ENCODE results near the gene MAP3K12. TPM values are rescaled to one million over a fixed set of nuclear protein-coding genes. Genes with fewer than 3 reads are reported as not detected.
A peak's percentile ranks its signal among the peaks of the same experiment; 100 is the strongest.

Gene MAP3K12
- total RNA-seq, 2 experiments from 2014 or later, result 7.2 to 13.4 TPM

DNA sequence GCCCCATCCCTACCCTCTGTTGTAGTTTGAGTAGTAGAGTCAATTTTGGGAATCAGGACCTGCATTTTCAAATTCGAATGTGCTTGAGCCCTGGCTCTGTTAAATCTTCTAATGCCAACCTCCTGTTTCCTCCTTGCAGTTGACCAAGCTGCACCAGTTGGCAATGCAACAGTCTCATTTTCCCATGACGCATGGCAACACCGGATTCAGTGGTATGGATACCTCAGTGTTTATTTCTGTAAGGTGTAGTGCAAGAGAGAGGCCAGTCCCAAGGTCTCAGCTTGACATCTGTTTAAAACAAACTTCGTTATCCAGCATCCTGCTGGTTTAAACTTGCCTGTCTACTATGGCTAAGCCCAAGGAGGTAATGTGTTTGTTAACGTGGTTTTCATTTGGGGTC is 32.2 kb downstream of the MAP3K12 start:
- H3K79me2 ChIP-seq (ENCODE audit: insufficient read depth, low read depth, low read length), result peaks cover 51% of the 10 kb centered on the region; the same call in 1 of the 2 replicates
- H3K4me3 ChIP-seq (ENCODE audit: low read depth, low read length, poor library complexity, severe bottlenecking), result no peak overlapping the region
- no peaks in the 10 kb centered on the region for H3K9me2 ChIP-seq (ENCODE audit: insufficient read depth, low read length)
- H2AFZ ChIP-seq (ENCODE audit: low read length), result no peak overlapping the region
- no peak for DNase-seq (ENCODE audit: low spot score)
- no peak overlapping the region for H3K4me2 ChIP-seq (ENCODE audit: low read length)
- peaks cover 41% of the 10 kb centered on the region for H4K20me1 ChIP-seq (ENCODE audit: insufficient read depth, low read length)
- H3K36me3 ChIP-seq (ENCODE audit: insufficient read depth, low read length), result peaks cover 99% of the 10 kb centered on the region
- H3K27ac ChIP-seq (ENCODE audit: low read depth, low read length, poor library complexity, severe bottlenecking), result no peak overlapping the region
- ChIA-PET CTCF (ENCODE audit: unreplicated experiment) (no interaction called here), POLR2A (interaction anchor here (0.6 kb wide), 1 partner anchor 159 kb away, joined by 3 read pairs; the partner anchor contains the start of gene ATF7)
- intact Hi-C loops (cut with micrococcal nuclease; ENCODE audit: unreplicated experiment), result no loop called here
- no TSS peak for BruUV-seq (replicated peaks)
- no peak for TF ChIP-seq EZH2phosphoT487 (IDR thresholded peaks at IDR 0.05; ENCODE audit: borderline replicate concordance, low read depth, low read length)
- TF ChIP-seq, protein P1, sequence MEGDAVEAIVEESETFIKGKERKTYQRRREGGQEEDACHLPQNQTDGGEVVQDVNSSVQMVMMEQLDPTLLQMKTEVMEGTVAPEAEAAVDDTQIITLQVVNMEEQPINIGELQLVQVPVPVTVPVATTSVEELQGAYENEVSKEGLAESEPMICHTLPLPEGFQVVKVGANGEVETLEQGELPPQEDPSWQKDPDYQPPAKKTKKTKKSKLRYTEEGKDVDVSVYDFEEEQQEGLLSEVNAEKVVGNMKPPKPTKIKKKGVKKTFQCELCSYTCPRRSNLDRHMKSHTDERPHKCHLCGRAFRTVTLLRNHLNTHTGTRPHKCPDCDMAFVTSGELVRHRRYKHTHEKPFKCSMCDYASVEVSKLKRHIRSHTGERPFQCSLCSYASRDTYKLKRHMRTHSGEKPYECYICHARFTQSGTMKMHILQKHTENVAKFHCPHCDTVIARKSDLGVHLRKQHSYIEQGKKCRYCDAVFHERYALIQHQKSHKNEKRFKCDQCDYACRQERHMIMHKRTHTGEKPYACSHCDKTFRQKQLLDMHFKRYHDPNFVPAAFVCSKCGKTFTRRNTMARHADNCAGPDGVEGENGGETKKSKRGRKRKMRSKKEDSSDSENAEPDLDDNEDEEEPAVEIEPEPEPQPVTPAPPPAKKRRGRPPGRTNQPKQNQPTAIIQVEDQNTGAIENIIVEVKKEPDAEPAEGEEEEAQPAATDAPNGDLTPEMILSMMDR (conservative IDR thresholded peaks at IDR 0.05; ENCODE audit: low read length), result no peak
- peaks cover 24% of the 10 kb centered on the region for H3K4me1 ChIP-seq (ENCODE audit: insufficient read depth, low read length, poor library complexity, severe bottlenecking)
- no peaks in the 10 kb centered on the region for H3K9me3 ChIP-seq (ENCODE audit: low read length)

DNA sequence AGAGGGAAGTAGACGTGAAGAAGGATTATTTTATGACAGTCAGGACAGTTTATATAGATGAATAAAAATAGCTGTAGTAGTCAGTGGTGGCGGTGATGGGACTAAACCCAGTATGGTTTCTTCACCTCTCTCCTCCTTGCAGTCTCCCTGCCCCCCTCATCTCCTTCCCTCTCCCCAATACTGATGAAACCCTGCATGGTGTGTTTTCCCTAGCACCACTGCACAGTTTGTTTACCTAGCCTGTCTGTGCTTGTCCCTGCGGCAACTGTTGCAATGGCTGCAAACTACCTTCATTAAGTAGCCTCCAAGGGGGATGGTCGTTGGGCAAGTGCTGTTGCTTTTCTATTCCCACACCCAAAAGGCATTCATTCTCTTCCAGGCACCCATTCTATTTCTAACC is 32.6 kb downstream of the MAP3K12 start:
- H3K36me3 ChIP-seq (ENCODE audit: insufficient read depth, low read length), result peaks cover 99% of the 10 kb centered on the region
- H3K79me2 ChIP-seq (ENCODE audit: insufficient read depth, low read depth, low read length), result peaks cover 51% of the 10 kb centered on the region; the same call in 1 of the 2 replicates
- intact Hi-C loops (cut with micrococcal nuclease; ENCODE audit: unreplicated experiment), result no loop called here
- no peaks in the 10 kb centered on the region for H3K9me3 ChIP-seq (ENCODE audit: low read length)
- CTCF ChIA-PET (ENCODE audit: unreplicated experiment), result no interaction called here
- no TSS peak for BruUV-seq (replicated peaks)
- H4K20me1 ChIP-seq (ENCODE audit: insufficient read depth, low read length), result peaks cover 41% of the 10 kb centered on the region
- no peak overlapping the region for H3K4me3 ChIP-seq (ENCODE audit: low read depth, low read length, poor library complexity, severe bottlenecking)
- DNase-seq (ENCODE audit: low spot score), result no peak
- peaks cover 24% of the 10 kb centered on the region for H3K4me1 ChIP-seq (ENCODE audit: insufficient read depth, low read length, poor library complexity, severe bottlenecking)
- no peak overlapping the region for H3K27ac ChIP-seq (ENCODE audit: low read depth, low read length, poor library complexity, severe bottlenecking)
- H3K9me2 ChIP-seq (ENCODE audit: insufficient read depth, low read length), result no peaks in the 10 kb centered on the region
- TF ChIP-seq, protein P1 (conservative IDR thresholded peaks at IDR 0.05; ENCODE audit: low read length), result no peak
- no peak for TF ChIP-seq EZH2phosphoT487 (IDR thresholded peaks at IDR 0.05; ENCODE audit: borderline replicate concordance, low read depth, low read length)
- H2AFZ ChIP-seq (ENCODE audit: low read length), result no peak overlapping the region
- no peak overlapping the region for H3K4me2 ChIP-seq (ENCODE audit: low read length)
- POLR2A ChIA-PET, result no interaction called here

DNA sequence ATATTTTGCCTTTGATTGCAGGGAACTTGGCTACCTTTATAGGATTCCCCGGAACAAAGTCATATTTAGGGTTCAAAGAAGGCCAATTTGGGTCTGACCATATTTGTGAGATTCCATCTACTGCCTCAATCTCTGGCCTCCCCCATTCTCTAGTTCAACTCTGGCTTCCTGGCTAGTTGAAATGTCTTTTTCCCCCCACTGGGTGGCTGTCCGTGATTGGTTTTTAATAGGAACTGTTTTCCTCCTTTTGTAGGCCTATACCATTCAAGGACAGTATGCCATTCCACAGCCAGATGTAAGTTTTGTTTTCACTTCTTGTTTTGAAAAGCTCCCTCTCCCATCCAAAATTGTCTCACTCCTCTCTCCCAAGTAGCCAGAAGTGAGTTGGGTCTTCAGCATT is 33.6 kb downstream of the MAP3K12 start:
- no peak for DNase-seq (ENCODE audit: low spot score)
- ChIA-PET CTCF (ENCODE audit: unreplicated experiment) (interaction anchor here (0.5 to 1.1 kb wide), 2 partner anchors 10 to 411 kb away, joined by 4 to 5 read pairs; no protein-coding TSS in a partner anchor), POLR2A (interaction anchor here (0.6 to 1.3 kb wide), 5 partner anchors 10 to 35 kb away, joined by 3 to 5 read pairs (median 3); partner anchors contain the start of gene TARBP2)
- Histone ChIP-seq H2AFZ (ENCODE audit: low read length) (no peak overlapping the region), H3K79me2 (ENCODE audit: insufficient read depth, low read depth, low read length) (peaks cover 57% of the 10 kb centered on the region; the same call in 1 of the 2 replicates), H3K9me3 (ENCODE audit: low read length) (no peaks in the 10 kb centered on the region), H3K9me2 (ENCODE audit: insufficient read depth, low read length) (no peaks in the 10 kb centered on the region), H3K4me3 (ENCODE audit: low read depth, low read length, poor library complexity, severe bottlenecking) (no peak overlapping the region), H3K4me1 (ENCODE audit: insufficient read depth, low read length, poor library complexity, severe bottlenecking) (peaks cover 24% of the 10 kb centered on the region), H3K4me2 (ENCODE audit: low read length) (no peak overlapping the region), H4K20me1 (ENCODE audit: insufficient read depth, low read length) (peaks cover 49% of the 10 kb centered on the region), H3K27ac (ENCODE audit: low read depth, low read length, poor library complexity, severe bottlenecking) (no peak overlapping the region), H3K36me3 (ENCODE audit: insufficient read depth, low read length) (peaks cover 100% of the 10 kb centered on the region)
- BruUV-seq (replicated peaks), result no TSS peak
- TF ChIP-seq EZH2phosphoT487 (IDR thresholded peaks at IDR 0.05; ENCODE audit: borderline replicate concordance, low read depth, low read length), result no peak
- TF ChIP-seq, protein P1 (conservative IDR thresholded peaks at IDR 0.05; ENCODE audit: low read length), result 0 out of 2 replicates have a peak, but pooled peaks have one; percentile 24
- intact Hi-C loops (cut with micrococcal nuclease; ENCODE audit: unreplicated experiment), result no loop called here
